Activated T-helper 9 cell treated with anti-CD3 and anti-CD28 coated beads, Interleukin-2, amount 50 U/mL, for 16 hours (primary cell): ENCODE data around the gene PDE6B.
A peak's percentile ranks its signal among the peaks of the same experiment; 100 is the strongest.
"Not testable (repeated sequence)": the region's sequence is repeated elsewhere in the genome, so short reads cannot be mapped to it uniquely, and the experiment has no call there.

Experiments
- DNase-seq: peaks from one replicate; pipeline ENCODE4 v3.0.0-alpha.2; 2020; ENCODE audit warnings: low read depth

PDE6B gene

DNA sequence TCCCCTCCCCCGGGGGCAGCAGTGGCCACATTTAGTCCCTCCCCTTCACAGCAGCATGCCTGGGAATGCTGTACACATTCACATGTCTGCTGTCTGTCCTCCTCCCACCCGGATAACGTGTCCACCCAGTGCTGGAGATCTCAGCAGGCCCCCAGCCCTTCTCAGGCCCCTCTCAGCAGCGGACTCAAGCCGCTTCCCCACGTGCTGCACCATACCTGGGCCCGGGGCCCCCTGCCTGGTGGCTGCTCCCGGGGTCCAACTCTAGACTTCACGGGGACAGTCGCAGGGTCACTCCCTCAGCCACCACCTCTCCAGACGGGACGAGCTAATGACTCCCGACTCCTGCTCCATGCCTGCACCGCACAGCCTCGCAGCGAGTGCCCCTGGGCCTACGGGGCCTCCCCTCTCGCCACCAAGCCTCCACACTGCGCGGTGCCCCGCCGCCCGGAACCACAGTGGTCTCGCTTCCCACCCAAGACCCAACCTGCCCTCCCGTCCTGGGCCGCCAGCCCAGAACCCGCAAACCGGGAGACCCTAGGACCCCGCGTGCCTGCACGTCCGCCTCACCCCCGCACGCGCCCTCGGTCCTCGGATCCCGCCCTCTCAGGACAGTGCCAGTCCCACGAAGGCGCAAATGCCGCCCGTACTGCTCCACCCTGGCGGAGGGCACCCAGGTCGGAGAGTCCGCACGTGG, 79.0 kb downstream of the PDE6B start:
- no peak for DNase-seq

DNA sequence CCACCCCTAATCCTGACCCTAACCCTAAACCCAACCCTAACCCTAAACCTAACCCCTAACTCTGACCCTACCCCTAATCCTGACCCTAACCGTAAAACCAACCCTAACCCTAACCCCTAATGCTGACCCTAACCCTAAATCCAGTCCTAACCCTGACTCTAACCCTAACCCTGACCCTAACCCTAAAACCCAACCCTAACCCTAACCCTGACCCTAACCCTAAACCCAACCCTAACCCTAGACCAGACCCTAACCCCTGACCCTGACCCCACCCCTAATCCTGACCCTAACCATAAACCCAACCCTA, 79.6 kb downstream of the PDE6B start:
- no peak for DNase-seq

DNA sequence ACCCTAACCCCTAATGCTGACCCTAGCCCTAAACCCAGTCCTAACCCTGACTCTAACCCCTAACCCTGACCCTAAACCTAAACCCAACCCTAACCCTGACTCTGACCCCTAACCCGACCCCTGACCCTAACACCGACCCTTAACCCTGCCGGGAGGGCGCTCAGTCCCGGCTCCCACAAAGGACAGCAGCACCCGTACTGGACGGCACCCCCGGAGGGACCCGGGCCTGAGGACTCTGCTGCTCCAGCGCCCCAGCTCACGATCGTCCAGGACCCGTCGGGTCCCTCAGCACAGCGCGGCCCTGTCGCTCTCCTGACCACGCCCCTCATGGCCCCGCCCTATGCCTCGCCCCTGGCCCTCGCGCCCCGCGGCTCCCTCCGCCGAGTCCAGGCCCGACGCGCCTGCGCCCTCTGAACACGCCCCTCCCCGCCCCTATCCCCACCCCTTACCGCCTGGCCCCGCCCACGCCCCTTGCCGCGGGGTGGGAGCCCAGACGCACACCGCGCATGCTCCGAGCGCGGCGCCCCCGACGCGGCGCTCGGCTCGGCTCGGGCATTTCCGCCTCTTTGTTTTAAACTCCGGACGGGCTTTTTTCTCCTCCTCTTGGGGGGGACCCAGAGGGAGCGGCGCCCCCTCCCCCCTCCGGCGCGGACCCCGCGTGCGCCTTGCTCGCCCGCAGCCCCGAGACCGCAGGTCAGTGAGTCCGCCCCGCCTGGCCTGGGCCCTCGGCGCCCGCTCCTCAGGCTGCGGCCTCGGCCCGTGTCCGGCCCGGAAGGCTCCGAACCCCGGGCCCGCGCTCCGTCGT, 80.1 kb downstream of the PDE6B start, which contains the start of gene PCGF3:
Gene PCGF3 (plus strand): TSS at position 555 of the 805 bp plus-strand sequence. CDS start 27,849 bp downstream, outside the sequence.
- DNase-seq, result peak; percentile 96

DNA sequence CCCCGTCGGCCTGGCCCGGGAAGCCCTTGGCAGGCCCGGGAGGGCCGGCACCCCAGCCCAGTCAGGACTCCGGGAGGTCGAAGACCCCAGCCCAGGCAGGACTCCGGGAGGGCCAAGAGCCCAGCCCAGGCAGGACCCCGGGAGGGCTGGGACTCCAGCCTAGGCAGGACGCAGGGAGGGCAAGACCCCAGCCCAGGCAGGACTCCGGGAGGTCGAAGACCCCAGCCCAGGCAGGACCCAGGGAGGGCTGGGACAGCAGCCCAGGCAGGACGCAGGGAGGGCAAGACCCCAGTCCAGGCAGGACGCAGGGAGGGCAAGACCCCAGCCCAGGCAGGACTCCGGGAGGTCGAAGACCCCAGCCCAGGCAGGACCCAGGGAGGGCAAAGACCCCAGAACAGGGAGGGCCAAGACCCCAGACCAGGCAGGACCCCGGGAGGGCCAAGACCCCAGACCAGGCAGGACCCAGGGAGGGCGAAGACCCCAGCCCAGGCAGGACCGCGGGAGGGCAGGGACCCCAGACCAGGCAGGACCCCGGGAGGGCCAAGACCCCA, 80.8 kb downstream of the PDE6B start:
- DNase-seq, result not testable (repeated sequence)

DNA sequence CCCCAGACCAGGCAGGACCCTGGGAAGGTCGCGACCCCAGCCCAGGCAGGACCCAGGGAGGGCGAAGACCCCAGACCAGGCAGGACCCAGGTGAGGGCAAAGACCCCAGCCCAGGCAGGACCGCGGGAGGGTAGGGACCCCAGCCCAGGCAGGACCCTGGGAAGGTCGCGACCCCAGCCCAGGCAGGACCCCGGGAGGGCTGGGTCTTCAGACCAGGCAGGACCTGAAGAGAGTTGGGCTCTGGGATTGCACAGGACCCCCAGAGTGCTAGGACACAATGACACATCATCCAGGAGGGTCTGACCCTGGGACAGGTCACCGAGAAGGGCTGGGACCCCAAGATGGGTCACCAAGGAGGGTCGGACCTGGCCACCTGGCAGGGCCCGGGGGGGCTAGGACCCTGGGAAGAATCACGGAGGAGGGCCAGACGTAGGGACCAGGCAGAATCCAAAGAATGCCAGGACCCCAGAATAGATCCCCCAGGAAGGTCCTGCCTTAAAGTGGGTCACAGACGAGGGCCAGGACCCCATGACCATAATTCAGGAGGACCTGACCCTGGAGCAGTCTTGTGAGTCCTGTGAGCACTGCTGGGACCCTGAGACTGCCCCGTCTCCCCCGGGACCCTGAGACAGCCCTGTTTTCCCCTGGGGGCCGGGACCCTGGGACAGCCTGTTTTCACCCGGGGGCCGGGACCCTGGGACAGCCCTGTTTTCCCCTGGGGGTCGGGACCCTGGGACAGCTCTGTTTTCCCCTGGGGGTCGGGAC, 81.6 kb downstream of the PDE6B start:
- no peak for DNase-seq

DNA sequence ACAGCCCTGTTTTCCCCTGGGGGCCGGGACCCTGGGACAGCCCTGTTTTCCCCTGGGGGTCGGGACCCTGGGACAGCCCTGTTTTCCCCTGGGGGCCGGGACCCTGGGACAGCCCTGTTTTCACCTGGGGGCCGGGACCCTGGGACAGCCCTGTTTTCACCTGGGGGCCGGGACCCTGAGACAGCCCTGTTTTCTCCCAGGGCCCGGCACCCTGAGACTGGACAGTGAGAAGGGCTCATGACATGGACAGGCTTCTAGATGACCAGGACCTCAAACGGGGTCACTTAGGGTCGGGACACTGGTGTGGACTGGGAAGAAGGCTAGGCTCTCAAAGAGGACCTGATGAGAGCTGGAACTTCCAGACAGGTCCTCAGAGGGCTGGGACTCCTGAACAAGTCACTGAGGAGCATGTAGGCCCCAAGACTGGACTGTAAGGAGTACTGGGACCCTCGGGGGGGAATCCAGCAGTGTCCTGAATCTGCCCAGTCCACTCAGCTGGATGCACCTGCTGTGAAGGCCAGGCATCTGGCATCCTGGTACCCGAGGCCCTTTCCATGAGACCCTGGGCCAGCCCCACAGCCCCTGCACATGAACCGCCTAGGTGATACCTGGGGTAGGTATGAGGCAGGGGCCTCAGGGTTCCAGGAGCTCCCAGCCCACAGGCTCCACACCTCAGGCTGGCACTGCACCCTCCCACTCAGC, 82.7 kb downstream of the PDE6B start:
- DNase-seq, result no peak

DNA sequence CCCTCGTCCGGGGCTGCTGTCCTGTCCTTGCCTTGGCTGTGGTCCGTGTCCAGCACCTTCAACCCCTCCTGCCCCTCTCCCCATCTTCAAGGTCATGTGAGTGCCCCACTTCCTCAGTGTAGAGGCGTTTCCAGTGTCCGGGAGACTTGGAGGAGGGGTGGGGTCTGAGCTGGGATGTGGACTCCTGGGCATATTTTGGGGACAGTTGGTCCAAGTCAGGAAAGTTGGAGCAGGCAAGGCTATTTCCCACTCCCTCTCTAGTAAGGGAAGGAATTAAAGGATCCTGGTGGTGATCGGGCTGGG, 83.2 kb downstream of the PDE6B start:
- DNase-seq, result no peak

DNA sequence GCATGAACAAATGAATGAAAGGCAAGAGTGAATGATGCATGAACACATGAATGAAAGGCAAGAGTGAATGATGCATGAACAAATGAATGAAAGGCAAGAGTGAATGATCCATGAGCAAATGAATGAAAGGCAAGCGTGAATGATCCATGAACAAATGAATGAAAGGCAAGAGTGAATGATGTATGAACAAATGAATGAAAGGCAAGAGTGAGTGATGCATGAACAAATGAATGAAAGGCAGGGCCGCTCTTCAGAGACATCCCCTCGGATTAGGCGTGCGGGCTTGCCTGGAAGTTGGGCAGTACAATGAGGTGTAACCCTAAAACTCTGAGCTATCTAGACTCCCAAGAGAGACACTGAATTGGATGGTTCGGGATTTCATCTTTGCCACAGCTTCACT, 84.0 kb downstream of the PDE6B start:
- no peak for DNase-seq

DNA sequence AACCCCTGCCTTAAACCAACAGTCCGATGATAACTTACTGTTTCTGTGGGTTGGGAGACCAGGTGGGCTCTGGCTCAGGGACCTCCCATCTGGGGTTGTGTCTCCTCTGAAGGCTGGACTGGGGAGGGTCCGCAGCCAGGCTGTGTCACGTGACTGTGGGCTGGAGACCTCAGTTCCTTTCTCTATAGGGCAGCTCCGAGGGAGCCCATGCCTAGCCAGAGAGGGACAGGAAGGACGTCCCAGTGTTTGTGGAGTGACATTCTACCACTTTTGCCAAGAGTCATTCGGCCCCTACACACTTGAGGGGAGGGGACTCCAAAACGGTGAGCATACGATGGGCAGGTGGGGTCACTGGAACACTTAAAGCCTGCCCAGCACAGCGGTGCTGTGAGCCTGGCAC, 84.7 kb downstream of the PDE6B start:
- no peak for DNase-seq

DNA sequence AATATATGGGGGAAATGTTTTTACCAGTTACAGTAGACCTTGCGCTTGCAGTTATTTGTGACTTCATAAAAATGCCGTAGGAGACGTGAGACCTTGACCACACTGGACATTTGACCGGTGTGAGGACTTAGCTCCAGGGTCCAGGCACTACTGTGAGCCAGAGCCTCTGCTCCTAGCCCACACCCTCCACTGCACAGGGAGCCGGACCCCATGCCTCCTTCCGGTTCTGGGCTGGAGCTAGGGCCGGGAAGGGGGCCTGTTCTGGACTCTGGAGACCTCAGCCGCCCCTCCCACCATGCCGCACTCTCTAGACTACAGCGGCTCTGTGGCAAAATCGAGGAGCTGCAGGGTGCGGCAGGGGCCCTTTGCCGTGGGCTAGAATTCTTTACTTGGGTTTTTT, 85.5 kb downstream of the PDE6B start:
- DNase-seq, result no peak

DNA sequence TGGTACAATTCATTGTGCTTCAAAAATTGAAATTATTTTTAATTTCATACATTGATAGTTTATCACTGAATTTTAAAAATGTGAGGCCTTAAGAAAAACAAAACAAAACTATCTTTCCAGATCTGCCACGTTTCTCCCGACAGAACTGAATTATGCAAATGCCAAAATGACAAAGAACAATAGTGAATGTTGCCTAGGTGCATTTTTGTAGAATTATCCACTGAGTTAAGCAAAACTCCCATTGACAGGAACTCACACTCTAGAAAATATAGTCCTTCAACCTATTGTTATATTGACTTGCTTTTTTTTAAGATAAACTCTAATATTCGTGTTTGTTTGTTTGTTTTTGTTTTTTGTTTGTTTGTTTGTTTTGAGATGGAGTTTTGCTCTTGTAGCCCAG, 86.7 kb downstream of the PDE6B start:
- DNase-seq, result no peak

DNA sequence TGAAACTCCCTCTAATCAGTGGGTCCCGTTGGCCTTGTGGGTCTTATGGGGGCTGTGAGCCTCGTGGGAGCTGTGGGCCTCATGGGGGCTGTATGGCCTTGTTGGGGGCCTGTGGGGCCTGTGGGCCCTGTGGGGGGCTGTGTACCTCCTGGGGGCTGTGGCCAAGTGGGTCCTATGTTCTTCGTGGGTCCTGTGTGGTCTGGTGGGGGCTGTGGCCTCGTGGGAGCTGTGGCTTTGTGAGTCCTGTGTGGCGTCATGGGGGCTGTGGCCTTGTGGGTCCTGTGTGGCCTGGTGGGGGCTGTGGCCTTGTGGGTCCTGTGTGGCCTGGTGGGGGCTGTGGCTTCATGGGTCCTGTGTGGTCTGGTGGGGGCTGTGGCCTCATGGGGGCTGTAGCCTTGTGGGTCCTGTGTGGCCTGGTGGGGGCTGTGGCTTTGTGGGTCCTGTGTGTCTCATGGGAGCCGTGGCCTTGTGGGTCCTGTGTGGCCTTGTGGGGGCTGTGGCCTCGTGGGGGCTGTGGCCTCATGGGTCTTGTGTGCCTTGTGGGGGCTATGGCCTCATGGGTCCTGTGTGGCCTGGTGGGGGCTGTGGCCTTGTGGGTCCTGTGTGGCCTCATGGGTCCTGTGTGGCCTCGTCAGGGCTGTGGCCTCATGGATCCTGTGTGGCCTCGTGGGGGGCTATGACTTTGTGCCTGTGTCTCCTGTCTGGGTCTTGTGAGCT, 87.7 kb downstream of the PDE6B start:
- no peak for DNase-seq

DNA sequence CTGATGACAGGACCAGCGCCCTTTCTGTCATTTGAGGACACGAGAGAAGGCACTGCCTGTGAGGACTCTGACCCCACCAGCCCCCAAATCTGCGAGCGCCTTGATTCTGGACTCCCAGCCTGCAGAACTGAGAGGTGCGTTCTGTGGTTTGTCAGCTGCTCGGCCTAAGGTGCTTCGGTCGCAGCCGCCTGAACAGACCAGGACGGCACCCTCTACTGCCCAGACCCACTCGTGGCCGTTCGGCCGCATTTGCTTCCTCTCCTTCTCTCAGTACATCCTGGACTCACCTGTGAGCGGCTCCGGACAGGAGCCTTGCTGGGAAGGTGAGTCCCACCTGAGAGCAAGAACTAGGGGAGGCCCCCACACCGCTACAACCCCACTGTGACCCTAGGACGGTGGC, 88.7 kb downstream of the PDE6B start:
- no peak for DNase-seq

DNA sequence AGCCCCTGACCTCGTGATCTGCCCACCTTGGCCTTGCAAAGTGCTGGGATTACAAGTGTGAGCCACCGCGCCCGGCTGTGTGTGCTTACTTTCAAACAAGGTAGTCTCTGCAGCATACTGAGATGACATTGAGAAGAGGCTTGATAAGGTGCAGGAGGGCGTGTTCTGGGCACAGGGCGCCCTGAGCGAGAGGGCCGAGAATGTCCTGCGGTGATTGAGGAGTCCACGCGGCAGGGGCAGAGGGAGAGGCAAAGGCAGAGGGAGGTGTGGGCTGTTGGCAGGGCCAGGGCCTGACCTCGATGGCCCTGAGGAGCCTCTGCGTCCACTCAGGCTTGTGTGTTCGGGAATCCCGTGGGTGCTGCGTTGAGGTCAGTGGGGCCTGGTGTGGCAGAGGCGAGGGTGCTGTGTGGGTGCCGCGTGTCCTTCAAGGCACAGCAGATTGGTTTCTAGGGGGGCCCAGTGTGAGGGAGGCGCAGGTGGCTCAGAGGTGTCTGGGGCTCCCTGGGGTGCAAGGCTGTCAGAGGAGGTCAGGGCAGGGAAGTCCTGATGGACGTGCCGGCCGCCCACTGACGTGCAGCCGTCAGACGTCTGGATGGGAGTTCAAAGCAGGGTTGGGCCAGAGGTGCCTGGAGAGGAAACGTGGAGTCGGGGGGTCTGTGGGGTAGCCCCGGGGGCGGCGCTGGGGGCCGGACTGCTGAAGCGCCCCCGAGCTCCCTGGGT, 92.4 kb downstream of the PDE6B start:
- no peak for DNase-seq

DNA sequence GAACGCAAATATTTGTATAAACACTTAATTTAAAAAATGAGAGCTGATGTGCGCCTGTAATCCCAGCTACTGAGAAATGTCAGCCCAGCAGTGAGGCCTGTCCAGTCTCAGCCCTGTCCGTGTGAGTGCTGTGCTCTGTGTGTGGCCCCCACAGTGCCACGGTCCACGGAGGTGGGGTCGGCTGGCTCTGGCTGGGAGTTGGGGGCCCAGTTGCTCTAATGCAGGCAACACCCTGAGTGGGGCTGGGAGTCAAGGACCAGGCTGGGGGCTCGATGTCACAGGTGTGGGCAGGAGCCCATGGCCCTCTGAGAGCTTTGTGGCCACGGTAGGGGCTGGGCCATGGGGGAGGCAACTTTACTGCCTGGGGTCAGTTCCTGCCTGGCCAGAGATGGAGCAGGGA, 93.1 kb downstream of the PDE6B start:
- no peak for DNase-seq
